GM19455 (cell line): Measurements from ENCODE around the gene PSMB10.
"Not testable (repeated sequence)": the region's sequence is repeated elsewhere in the genome, so short reads cannot be mapped to it uniquely, and the experiment has no call there.

ENCODE experiments used
- ATAC-seq: cut with Tn5 transposase; IDR thresholded peaks from one replicate; pipeline ENCODE4 v1.9.1; 2021; ENCODE audit not compliant: unreplicated experiment

The PSMB10 gene

GRCh38 chr16:67927131-67927941 is 9.3 kb downstream of the PSMB10 start:
- no peak for ATAC-seq

DNA sequence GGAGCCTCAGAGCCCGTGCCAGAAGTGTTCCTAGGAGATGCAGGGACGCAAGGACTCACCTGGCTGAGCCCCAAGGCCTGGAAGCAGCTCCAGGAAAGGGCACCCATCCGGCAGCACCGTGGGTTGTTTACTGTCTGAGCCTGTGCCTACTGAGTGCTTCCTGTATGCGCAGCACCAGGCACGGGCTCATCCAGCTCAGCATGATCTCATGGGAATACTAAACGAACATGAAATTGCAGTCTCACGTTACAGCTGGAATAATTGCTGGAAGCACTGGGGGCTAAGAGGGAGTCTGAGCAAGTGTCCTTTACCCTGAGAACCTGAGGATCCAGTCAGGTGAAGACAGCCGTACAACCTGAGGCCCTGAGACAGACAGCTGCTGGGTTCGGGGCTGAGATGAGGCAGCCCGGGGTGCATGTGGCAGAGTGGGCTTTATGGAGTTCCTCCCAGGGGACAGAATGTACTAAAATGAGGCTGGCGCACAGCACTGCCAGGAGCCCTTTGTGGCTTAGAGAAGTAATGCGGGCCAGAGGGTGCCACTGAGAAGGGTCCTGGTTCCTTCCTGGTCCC is 10.4 kb downstream of the PSMB10 start:
- no peak for ATAC-seq

DNA sequence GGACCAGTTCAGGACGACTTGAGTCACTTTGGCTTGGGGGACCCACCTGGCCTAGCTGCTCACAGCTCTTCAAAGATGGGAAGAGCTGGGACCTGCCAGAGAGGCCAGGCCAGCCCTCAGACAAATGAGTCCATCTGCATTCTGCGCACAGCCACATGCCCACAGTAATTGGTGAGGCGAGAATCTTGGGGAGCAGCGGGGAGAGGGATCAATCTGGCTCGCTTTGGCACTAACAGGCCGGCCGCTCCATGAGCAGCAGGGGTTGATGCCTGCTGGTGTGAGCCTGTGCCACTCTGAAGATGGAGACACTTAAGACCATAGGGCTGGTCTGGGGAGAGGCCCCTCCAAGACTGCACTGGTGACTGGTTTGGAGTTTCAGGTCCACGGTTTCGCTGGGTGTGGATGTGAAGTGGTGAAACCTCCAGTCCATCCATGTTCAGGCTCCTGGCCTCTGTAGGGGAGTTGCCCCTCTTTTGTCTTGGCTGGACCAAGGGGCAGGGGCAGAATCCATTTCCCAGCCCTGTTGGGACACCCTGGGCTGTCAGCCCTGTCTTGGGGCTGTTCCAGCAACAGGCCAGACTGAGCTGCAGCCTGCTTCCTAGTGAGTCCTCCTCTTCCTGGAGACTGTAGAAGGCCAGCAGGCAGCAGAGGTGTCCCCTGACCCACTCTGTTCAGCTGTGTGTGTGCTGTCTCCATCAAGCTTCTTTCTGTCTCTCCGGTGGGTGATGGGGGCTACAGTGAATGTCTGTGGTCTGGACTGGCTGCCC is 12.3 kb downstream of the PSMB10 start:
- ATAC-seq, result no peak

GRCh38 chr16:67923414-67924116 is 13.1 kb downstream of the PSMB10 start:
- no peak for ATAC-seq

- no peak for ATAC-seq
Observed at GRCh38 chr16:67922740-67923139, 13.9 kb downstream of the PSMB10 start.

- ATAC-seq, result no peak
Observed at GRCh38 chr16:67922221-67922620, 14.4 kb downstream of the PSMB10 start.

DNA sequence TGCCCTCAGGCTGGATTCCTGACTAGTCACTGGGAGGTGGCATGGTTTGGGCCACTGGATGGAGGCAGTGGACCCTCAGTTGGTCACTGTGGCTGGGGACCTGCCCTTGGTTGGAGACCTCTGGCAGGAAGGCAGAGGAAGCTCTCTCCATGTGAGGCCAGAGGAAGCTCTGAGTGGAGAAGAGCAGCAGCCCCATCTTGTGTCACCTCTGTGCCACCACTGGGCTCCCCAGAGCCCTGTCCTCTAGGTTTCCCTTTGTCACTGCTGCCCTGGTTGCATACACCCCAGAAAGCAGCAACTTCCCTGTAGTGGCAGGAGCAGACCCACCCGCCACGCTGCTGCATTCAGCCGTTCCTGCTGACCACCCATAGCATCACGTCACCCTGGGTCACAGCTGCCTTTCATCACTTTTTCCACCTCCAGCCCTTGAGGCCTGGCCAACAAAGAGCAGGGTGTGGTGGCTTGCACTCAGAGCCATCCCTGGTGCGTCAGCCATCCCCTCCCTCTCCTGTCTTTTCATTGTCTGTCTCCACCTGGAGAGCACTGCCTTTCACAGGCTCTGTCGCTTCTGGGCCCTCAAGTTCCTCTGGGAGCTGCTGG is 16.9 kb downstream of the PSMB10 start:
- ATAC-seq, result no peak

GRCh38 chr16:67917852-67918236 is 18.8 kb downstream of the PSMB10 start:
- ATAC-seq, result no peak

GRCh38 chr16:67917140-67917851 is 19.4 kb downstream of the PSMB10 start:
- no peak for ATAC-seq

DNA sequence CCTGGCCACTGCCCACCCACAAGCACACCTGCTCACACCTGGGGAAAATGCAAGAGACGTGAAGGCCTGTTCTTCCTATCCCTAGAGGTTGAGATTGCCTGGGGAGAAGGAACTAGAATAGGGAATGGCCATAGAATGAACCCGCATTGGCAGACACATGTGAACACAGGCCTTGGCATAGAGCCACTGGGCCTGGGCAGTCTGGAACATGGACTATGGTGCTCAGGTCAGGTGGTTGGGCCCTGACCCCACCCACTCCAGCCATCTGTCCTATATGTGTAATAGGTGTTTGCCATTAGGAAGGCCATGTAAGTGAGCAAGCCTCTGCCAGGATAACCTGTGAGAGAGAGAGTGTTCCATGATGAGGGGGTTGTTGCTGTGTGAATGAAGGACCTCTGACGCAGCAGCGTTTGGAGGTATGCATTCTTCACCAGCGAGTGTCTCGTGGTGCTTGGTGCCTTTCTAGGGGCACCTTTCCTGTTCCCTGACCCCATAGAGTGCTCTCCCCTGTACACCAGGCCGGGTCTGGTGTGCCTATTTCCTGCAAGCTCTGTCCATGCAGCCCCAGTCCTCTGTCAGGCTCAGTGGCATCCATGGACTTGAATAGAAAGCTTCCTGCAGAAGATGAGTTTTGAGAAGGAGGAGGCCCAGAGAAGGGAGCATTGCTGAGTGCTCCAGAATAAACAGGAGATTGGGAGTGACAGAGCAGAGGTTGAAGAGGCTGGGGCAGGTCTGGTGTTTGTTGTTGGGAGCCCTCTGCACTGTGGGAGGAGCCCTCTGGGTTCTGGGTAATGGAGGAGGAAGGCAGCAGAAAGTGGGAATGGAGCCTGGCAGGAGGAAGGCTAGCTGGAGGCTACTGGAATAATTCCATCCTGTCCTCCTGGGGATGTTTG is 20.6 kb downstream of the PSMB10 start:
- no peak for ATAC-seq

DNA sequence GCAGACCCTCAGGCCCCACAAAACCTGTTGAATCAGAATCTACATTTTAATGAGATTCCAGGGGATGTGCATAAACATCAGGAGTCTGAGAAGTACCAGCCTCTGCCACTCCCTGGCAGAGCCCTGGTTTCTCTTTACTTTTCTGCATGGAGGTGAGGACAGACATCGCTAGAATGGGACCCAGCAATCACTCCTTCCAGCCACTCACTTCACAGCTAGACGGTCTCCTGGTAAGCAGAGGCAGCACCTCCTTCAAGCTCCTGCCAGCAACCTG is 21.2 kb downstream of the PSMB10 start:
- not testable (repeated sequence) for ATAC-seq

DNA sequence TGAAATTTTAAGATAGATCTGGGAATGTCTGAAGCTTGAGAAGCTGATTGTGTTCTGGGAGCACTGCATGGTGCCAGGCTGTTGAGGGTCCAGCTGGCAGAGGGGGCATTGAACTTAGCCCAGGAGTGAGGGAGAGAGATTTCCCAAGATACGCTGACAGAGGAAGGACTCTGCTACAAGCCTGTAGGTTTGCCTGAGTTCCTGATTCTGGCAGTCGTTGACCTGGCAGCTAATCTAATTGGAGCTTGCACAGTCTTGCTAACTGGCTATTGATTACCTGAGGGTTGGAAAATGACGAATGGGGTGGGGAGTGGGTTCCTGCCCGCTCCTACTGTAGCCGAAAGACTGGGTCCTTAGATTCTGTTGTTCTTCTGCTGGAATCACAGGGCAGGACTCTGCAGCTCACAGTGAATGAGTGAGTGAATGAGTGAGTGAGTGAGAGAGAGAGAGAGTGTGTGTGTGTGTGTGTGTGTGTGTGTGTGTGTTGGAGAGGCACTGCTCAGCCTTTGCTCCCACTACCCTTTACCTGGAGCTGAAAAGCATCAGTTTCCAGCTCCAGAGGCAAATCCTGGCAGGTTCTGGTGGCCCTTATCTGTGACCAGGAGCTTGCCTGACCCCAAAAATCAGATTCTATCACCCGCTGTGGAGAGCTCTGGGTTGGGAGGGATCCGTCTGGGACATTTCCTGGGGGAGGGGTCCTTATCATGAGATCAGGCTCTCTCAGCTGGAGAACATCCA is 21.7 kb downstream of the PSMB10 start:
- ATAC-seq, result no peak

DNA sequence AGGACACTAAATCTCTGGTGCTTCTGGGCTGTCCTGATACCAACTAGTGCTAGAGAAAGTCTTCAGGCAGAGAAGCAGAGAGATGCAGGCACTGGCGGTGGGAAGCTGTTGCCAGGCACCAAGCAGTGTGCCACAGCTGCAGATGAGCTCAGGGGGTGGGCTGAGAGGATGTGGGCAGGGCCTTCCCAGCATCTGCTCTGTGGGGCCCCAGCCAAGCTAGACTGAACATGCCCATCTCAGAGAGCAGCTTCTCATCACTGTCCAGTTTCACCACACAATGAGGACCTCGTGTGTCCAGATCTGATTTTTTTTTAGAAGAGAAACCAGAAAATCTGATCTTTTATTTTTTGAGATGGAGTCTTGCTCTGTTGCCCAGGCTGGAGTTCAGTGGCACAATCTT is 26.5 kb downstream of the PSMB10 start:
- ATAC-seq, result no peak

DNA sequence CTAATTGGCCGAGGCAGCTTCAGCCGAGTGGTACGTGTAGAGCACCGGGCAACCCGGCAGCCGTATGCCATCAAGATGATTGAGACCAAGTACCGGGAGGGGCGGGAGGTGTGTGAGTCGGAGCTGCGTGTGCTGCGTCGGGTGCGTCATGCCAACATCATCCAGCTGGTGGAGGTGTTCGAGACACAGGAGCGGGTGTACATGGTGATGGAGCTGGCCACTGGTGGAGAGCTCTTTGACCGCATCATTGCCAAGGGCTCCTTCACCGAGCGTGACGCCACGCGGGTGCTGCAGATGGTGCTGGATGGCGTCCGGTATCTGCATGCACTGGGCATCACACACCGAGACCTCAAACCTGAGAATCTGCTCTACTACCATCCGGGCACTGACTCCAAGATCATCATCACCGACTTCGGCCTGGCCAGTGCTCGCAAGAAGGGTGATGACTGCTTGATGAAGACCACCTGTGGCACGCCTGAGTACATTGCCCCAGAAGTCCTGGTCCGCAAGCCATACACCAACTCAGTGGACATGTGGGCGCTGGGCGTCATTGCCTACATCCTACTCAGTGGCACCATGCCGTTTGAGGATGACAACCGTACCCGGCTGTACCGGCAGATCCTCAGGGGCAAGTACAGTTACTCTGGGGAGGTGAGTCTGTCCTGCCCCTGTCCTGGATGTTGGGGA is 27.5 kb downstream of the PSMB10 start:
- no peak for ATAC-seq

DNA sequence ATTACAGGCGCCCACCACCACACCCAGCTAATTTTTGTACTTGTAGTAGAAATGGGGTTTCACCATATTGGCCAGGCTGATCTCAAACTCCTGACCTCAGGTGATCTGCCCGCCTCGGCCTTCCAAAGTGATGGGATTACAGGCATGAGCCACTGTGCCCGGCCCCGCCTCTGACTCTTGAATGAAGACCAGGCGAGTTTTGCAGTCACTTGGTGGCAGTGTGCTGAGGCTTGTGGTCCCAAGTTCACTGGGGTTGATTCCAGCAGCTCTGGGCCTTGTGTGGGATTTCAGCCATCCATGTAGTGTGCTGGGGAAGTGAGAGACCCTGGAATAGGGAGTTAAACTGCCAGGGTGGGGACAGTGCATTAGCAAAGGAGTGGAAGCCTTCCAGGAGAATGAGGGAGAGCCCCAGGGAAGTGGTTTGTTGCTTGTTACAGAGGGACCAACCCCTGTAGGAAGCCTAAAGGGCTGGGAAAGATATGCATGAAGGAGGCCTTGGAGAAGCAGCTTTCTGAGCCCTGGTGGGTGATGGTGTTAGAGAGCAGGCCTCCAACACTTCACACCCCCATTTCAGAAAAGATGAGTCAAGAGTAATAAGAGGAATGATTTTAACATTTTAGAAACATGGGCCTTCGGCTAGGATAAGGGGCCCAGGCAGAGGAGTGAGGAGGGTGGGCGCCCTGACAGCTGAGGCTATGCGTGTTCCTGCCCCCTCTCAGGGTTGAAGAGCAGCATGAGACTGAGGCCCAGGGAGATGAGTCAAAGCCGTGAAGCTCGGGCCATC is 29.1 kb downstream of the PSMB10 start:
- no peak for ATAC-seq

DNA sequence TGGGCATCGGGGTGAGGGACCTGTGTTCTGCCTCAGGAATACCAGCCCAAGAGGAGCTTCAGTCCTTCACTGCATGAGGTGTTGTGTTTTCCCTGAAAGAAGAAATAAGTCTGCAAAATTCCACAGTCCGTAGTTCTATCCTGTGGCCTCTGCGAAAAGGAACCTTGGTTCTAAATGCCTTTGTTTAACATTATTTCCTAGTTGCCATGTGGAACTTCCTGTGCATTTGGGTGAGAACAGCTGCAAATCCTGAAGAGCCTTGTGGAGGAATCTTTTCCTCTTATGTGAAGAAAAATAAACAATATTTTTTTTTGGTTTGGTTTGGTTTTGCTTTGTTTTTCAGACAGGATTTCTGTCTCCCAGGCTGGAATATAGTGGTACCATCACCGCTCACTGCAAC is 33.8 kb downstream of the PSMB10 start:
- no peak for ATAC-seq

- ATAC-seq, result no peak
Observed at GRCh38 chr16:67901734-67902133, 34.9 kb downstream of the PSMB10 start.

DNA sequence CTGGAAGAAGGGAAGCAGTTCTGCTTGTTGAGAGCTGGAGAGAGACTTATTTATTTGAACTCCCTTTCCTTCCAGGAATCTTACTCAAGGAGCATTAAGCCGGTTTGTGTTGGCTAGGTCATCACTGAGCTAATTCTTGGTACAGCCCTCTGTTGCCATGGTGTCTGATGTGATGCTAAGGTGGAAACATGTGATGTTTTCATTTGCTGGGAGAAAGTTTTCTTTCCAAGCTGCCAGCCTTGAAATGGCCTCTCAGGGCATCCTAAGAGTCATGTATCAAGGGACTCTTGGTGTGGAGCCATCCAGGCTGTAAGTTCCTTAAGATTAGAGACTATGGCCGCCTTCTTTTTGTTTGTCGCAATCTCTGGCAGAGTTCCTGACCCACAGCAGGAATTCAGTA is 39.4 kb downstream of the PSMB10 start:
- ATAC-seq, result no peak
